Neural progenitor cell (in vitro differentiated cells): ENCODE data around the gene SUPT3H. TPM values are rescaled to one million over a fixed set of nuclear protein-coding genes. Genes with fewer than 3 reads are reported as not detected.
"Not testable (repeated sequence)": the region's sequence is repeated elsewhere in the genome, so short reads cannot be mapped to it uniquely, and the experiment has no call there.

Experiments
- DNase-seq: peaks from one replicate; pipeline ENCODE4 v3.0.0-alpha.2; 2016; ENCODE audit warnings: low spot score
- H2AFZ ChIP-seq: fragments of 200-600 bp; sonication (generic); replicated peaks from 2 replicates; pipeline ENCODE4 v1.6.1; 2016; ENCODE audit warnings: antibody characterized with exemption
- H3F3A ChIP-seq: fragments of 200-600 bp; sonication (generic); 2 replicates; pipeline ENCODE4 v1.6.1; 2016; ENCODE audit warnings: antibody characterized with exemption, low read depth
- H3K27ac ChIP-seq: fragments of 200-600 bp; sonication (generic); 2 replicates; pipeline ENCODE4 v1.5.1; 2016; ENCODE audit warnings: mild to moderate bottlenecking
- H3K27me3 ChIP-seq: fragments of 200-600 bp; sonication (generic); 2 replicates; pipeline ENCODE4 v1.6.1; 2016; ENCODE audit warnings: mild to moderate bottlenecking, moderate library complexity
- H3K36me3 ChIP-seq: fragments of 200-600 bp; sonication (generic); 2 replicates; pipeline ENCODE4 v1.5.1; 2016
- H3K4me1 ChIP-seq: fragments of 200-600 bp; sonication (generic); 2 replicates; pipeline ENCODE4 v1.6.1; 2016; ENCODE audit warnings: mixed run types
- H3K4me2 ChIP-seq: fragments of 200-600 bp; sonication (generic); 2 replicates; pipeline ENCODE4 v1.6.1; 2016
- H3K4me3 ChIP-seq: fragments of 200-600 bp; sonication (generic); 2 replicates; pipeline ENCODE4 v1.5.1; 2016
- H3K79me2 ChIP-seq: fragments of 200-600 bp; sonication (generic); 2 replicates; pipeline ENCODE4 v1.6.1; 2016; ENCODE audit warnings: low read depth
- H3K9ac ChIP-seq: fragments of 200-600 bp; sonication (generic); 2 replicates; pipeline ENCODE4 v1.6.1; 2016
- H3K9me3 ChIP-seq: fragments of 200-600 bp; sonication (generic); 2 replicates; pipeline ENCODE4 v1.5.1; 2016; ENCODE audit warnings: low read depth
- H4K20me1 ChIP-seq: fragments of 200-600 bp; sonication (generic); 2 replicates; pipeline ENCODE4 v1.6.1; 2016; ENCODE audit warnings: low read depth
- H3K27ac Mint-ChIP-seq: 3 replicates; pipeline ENCODE4 v1.8.0; 2021; ENCODE audit warnings: mixed read lengths
- H3K27me3 Mint-ChIP-seq: 2 replicates; pipeline ENCODE4 v1.8.0; 2022; ENCODE audit warnings: low read depth, mild to moderate bottlenecking, inconsistent platforms, moderate library complexity, mixed read lengths; ENCODE audit not compliant: insufficient read depth
- H3K36me3 Mint-ChIP-seq: 3 replicates; pipeline ENCODE4 v1.8.0; 2021; ENCODE audit warnings: mixed read lengths
- H3K4me1 Mint-ChIP-seq: 3 replicates; pipeline ENCODE4 v1.8.0; 2021; ENCODE audit warnings: mixed read lengths
- H3K4me3 Mint-ChIP-seq: 3 replicates; pipeline ENCODE4 v1.8.0; 2021; ENCODE audit warnings: mild to moderate bottlenecking, moderate library complexity, mixed read lengths
- H3K9me3 Mint-ChIP-seq: 3 replicates; pipeline ENCODE4 v1.8.0; 2020; ENCODE audit warnings: mixed read lengths
- CTCF ChIP-seq: fragments of 200-600 bp; sonication (generic); IDR thresholded peaks from 2 replicates; pipeline ENCODE4 v1.5.1; 2017; ENCODE audit warnings: antibody characterized with exemption, mild to moderate bottlenecking
- EZH2 ChIP-seq: fragments of 200-600 bp; sonication (generic); IDR thresholded peaks from 2 replicates; pipeline ENCODE4 v1.6.1; 2017; ENCODE audit warnings: antibody characterized with exemption, mild to moderate bottlenecking, moderate library complexity
- EZH2phosphoT487 ChIP-seq: fragments of 200-600 bp; sonication (generic); IDR thresholded peaks from 2 replicates; pipeline ENCODE4 v1.6.1; 2017; ENCODE audit warnings: antibody characterized with exemption
- total RNA-seq: library from RNA; depleted of rRNA; stranded (reverse); fragments of >200 nt; gene quantifications from 2 replicates; pipeline ENCODE4 v1.2.3, GENCODE V29; 2015; ENCODE audit warnings: low replicate concordance

Gene SUPT3H
- total RNA-seq, 1 donor from 2014 or later = 16.3 TPM

GRCh38 chr6:45278367-45278766 is 99.4 kb downstream of the SUPT3H start:
- Histone ChIP-seq H3K36me3 (peaks cover 4% of the 10 kb centered on the region), H3K27ac (no peak overlapping the region), H3K4me2 (no peak overlapping the region), H3F3A (no peaks in the 10 kb centered on the region), H3K9ac (no peak overlapping the region), H3K4me3 (no peak overlapping the region), H3K27me3 (no peaks in the 10 kb centered on the region), H3K79me2 (no peaks in the 10 kb centered on the region), H4K20me1 (no peaks in the 10 kb centered on the region), H3K4me1 (no peaks in the 10 kb centered on the region), H2AFZ (no peak overlapping the region), H3K9me3 (peaks cover 7% of the 10 kb centered on the region)
- peaks cover 18% of the 10 kb centered on the region for H3K9me3 Mint-ChIP-seq
- no peaks in the 10 kb centered on the region for H3K4me1 Mint-ChIP-seq
- no peak overlapping the region for H3K4me3 Mint-ChIP-seq
- DNase-seq = no peak
- no peak for TF ChIP-seq EZH2
- TF ChIP-seq CTCF = no peak
- no peak for TF ChIP-seq EZH2phosphoT487
- H3K36me3 Mint-ChIP-seq = peaks cover 9% of the 10 kb centered on the region
- no peaks in the 10 kb centered on the region for H3K27me3 Mint-ChIP-seq
- H3K27ac Mint-ChIP-seq = no peak overlapping the region

GRCh38 chr6:45277741-45278140 is 100.0 kb downstream of the SUPT3H start:
- not testable (repeated sequence) for H3K27me3 ChIP-seq, H3K9me3 ChIP-seq, H3K79me2 ChIP-seq, H3K27ac ChIP-seq, H4K20me1 ChIP-seq, H3K27ac Mint-ChIP-seq, H3K4me1 Mint-ChIP-seq, H3K4me2 ChIP-seq, H2AFZ ChIP-seq, H3K36me3 ChIP-seq, DNase-seq, H3K9ac ChIP-seq, H3K4me3 ChIP-seq, H3K4me3 Mint-ChIP-seq, H3K4me1 ChIP-seq, H3F3A ChIP-seq, H3K27me3 Mint-ChIP-seq, H3K36me3 Mint-ChIP-seq
- H3K9me3 Mint-ChIP-seq = peaks cover 20% of the 10 kb centered on the region

GRCh38 chr6:45275358-45275757 is 102.4 kb downstream of the SUPT3H start:
- Histone ChIP-seq H3K36me3 (peaks cover 4% of the 10 kb centered on the region), H3K27me3 (no peaks in the 10 kb centered on the region), H3K79me2 (no peaks in the 10 kb centered on the region), H3K4me2 (no peak overlapping the region), H3K4me1 (no peaks in the 10 kb centered on the region), H3K27ac (no peak overlapping the region), H3K9ac (no peak overlapping the region), H4K20me1 (no peaks in the 10 kb centered on the region), H3F3A (no peaks in the 10 kb centered on the region), H3K9me3 (peaks cover 3% of the 10 kb centered on the region), H2AFZ (no peak overlapping the region), H3K4me3 (no peak overlapping the region)
- Mint-ChIP-seq H3K27ac (no peak overlapping the region), H3K27me3 (peaks cover 2% of the 10 kb centered on the region), H3K4me3 (no peak overlapping the region), H3K4me1 (no peaks in the 10 kb centered on the region), H3K9me3 (peaks cover 4% of the 10 kb centered on the region), H3K36me3 (peaks cover 11% of the 10 kb centered on the region)
- TF ChIP-seq EZH2 (no peak), CTCF (no peak), EZH2phosphoT487 (no peak)
- no peak for DNase-seq

DNA sequence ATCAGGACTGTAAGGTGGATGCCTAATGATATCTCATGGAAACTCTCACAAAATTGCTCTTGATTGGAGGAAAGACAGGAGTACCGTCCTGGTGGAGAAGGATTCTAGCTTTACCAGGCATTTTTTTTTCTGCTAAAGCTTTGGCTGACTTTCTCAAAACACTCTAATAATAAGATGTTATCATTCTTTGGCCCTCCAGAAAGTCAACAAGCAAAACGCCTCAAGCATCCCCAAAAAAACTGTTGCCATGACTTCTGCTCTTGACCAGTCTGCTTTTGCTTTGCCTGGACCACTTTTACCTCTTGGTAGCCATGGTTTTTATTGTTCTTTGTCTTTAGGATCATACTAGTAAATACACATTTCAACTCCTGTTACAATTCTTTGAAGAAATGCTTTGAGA is 105.1 kb downstream of the SUPT3H start:
- H3K4me1 ChIP-seq = no peaks in the 10 kb centered on the region
- H3K27ac Mint-ChIP-seq = no peak overlapping the region
- H3F3A ChIP-seq = no peaks in the 10 kb centered on the region
- H3K27ac ChIP-seq = no peak overlapping the region
- no peak overlapping the region for H3K9ac ChIP-seq
- H3K4me2 ChIP-seq = no peak overlapping the region
- H3K9me3 Mint-ChIP-seq = peaks cover 4% of the 10 kb centered on the region
- H3K79me2 ChIP-seq = no peaks in the 10 kb centered on the region
- H4K20me1 ChIP-seq = no peaks in the 10 kb centered on the region
- H3K9me3 ChIP-seq = no peaks in the 10 kb centered on the region
- peaks cover 2% of the 10 kb centered on the region for H3K27me3 Mint-ChIP-seq
- TF ChIP-seq CTCF = no peak
- TF ChIP-seq EZH2 = no peak
- no peak for TF ChIP-seq EZH2phosphoT487
- no peak for DNase-seq
- no peak overlapping the region for H3K4me3 Mint-ChIP-seq
- no peaks in the 10 kb centered on the region for H3K4me1 Mint-ChIP-seq
- no peak overlapping the region for H2AFZ ChIP-seq
- H3K4me3 ChIP-seq = no peak overlapping the region
- no peaks in the 10 kb centered on the region for H3K27me3 ChIP-seq
- peaks cover 7% of the 10 kb centered on the region for H3K36me3 Mint-ChIP-seq
- H3K36me3 ChIP-seq = no peaks in the 10 kb centered on the region
